GM21786 (cell line): ENCODE results near the gene TESMIN.

Experiments used
- ATAC-seq: cut with Tn5 transposase; IDR thresholded peaks from one replicate; pipeline ENCODE4 v1.9.1; 2021; ENCODE audit not compliant: unreplicated experiment

Gene TESMIN

GRCh38 chr11:68685656-68686380 lies 65.5 kb downstream of the TESMIN start:
- no peak for ATAC-seq

GRCh38 chr11:68684385-68685356 lies 66.6 kb downstream of the TESMIN start, which contains the start of gene GAL:
TSS of gene GAL (plus strand) at chr11:68684544. CDS start at chr11:68684924, 380 bp downstream.
- no peak for ATAC-seq

- no peak for ATAC-seq
Measured at GRCh38 chr11:68683536-68684384, 67.6 kb downstream of the TESMIN start.

- ATAC-seq: no peak
Measured at GRCh38 chr11:68683121-68683520, 68.2 kb downstream of the TESMIN start.

GRCh38 chr11:68682531-68682961 lies 68.8 kb downstream of the TESMIN start:
- ATAC-seq: no peak

GRCh38 chr11:68680541-68681231 lies 70.6 kb downstream of the TESMIN start:
- no peak for ATAC-seq

- no peak for ATAC-seq
Measured at GRCh38 chr11:68678031-68678441, 73.3 kb downstream of the TESMIN start.

- ATAC-seq: no peak
Measured at GRCh38 chr11:68677432-68677831, 73.9 kb downstream of the TESMIN start.

- no peak for ATAC-seq
Measured at GRCh38 chr11:68674461-68674860, 76.9 kb downstream of the TESMIN start.

GRCh38 chr11:68673991-68674390 lies 77.3 kb downstream of the TESMIN start:
- ATAC-seq: no peak

GRCh38 chr11:68673306-68673945 lies 77.9 kb downstream of the TESMIN start:
- ATAC-seq: no peak

GRCh38 chr11:68670208-68670992 lies 80.9 kb downstream of the TESMIN start:
- no peak for ATAC-seq

- ATAC-seq: no peak
Measured at GRCh38 chr11:68669301-68670090, 81.8 kb downstream of the TESMIN start.

GRCh38 chr11:68667511-68668500 lies 83.5 kb downstream of the TESMIN start:
- no peak for ATAC-seq

- ATAC-seq: no peak
Measured at GRCh38 chr11:68666849-68667248, 84.5 kb downstream of the TESMIN start.

GRCh38 chr11:68665436-68665835 lies 85.9 kb downstream of the TESMIN start:
- ATAC-seq: no peak

GRCh38 chr11:68664906-68665305 lies 86.4 kb downstream of the TESMIN start:
- ATAC-seq: no peak
